BE2C (cell line): ENCODE measurements around the gene LASP1NB.

Source experiments
- DNase-seq: peaks from one replicate; pipeline ENCODE4 v3.0.0-alpha.2; 2020
- H3K27me3 ChIP-seq: fragments of 250-450 bp; sonication (Bioruptor Pico); 2 replicates; pipeline ENCODE4 v1.5.1; 2020; ENCODE audit warnings: mild to moderate bottlenecking
- H3K36me3 ChIP-seq: fragments of 250-450 bp; sonication (Bioruptor Pico); 2 replicates; pipeline ENCODE4 v1.5.1; 2020; ENCODE audit warnings: mild to moderate bottlenecking
- H3K4me1 ChIP-seq: fragments of 250-450 bp; sonication (Bioruptor Pico); 2 replicates; pipeline ENCODE4 v1.5.1; 2020
- H3K4me3 ChIP-seq: 2 replicates; pipeline ENCODE4 v1.5.1; 2011; ENCODE audit warnings: low read depth, low read length
- H3K9me3 ChIP-seq: fragments of 250-450 bp; sonication (Bioruptor Pico); 2 replicates; pipeline ENCODE4 v1.5.1; 2020
- CTCF ChIP-seq: IDR thresholded peaks from 2 replicates; pipeline ENCODE4 v1.5.1; 2012; ENCODE audit warnings: mild to moderate bottlenecking, low read depth, low read length

LASP1NB gene

GRCh38 chr17:38889745-38890409, 35.5 kb upstream of the LASP1NB start:
- no peak for TF ChIP-seq CTCF
- peaks cover 8% of the 10 kb centered on the region for H3K4me1 ChIP-seq
- H3K27me3 ChIP-seq, result no peaks in the 10 kb centered on the region
- DNase-seq, result no peak
- no peaks in the 10 kb centered on the region for H3K9me3 ChIP-seq
- no peak overlapping the region for H3K4me3 ChIP-seq
- no peaks in the 10 kb centered on the region; the same call in 1 of the 2 replicates for H3K36me3 ChIP-seq

- Histone ChIP-seq H3K9me3 (no peaks in the 10 kb centered on the region), H3K27me3 (no peaks in the 10 kb centered on the region), H3K36me3 (no peaks in the 10 kb centered on the region; the same call in 1 of the 2 replicates), H3K4me1 (peaks cover 8% of the 10 kb centered on the region), H3K4me3 (no peak overlapping the region)
- no peak for TF ChIP-seq CTCF
- DNase-seq, result no peak
These were observed 35.0 kb upstream of the LASP1NB start for GRCh38 chr17:38890410-38890746.

- no peak for TF ChIP-seq CTCF
- no peaks in the 10 kb centered on the region for H3K27me3 ChIP-seq
- H3K4me3 ChIP-seq, result no peak overlapping the region
- no peaks in the 10 kb centered on the region; the same call in 1 of the 2 replicates for H3K36me3 ChIP-seq
- DNase-seq, result no peak
- H3K4me1 ChIP-seq, result 0 out of 2 replicates have a peak, but pooled peaks cover 2% of the 10 kb centered on the region
- H3K9me3 ChIP-seq, result no peaks in the 10 kb centered on the region
These were observed 34.0 kb upstream of the LASP1NB start for GRCh38 chr17:38891441-38891840.

GRCh38 chr17:38892083-38892482, 33.3 kb upstream of the LASP1NB start:
- Histone ChIP-seq H3K27me3 (no peaks in the 10 kb centered on the region), H3K36me3 (no peaks in the 10 kb centered on the region; the same call in 1 of the 2 replicates), H3K4me3 (no peak overlapping the region), H3K4me1 (peaks cover 4% of the 10 kb centered on the region), H3K9me3 (no peaks in the 10 kb centered on the region)
- no peak for TF ChIP-seq CTCF
- DNase-seq, result no peak

GRCh38 chr17:38892620-38893019, 32.8 kb upstream of the LASP1NB start:
- H3K9me3 ChIP-seq, result no peaks in the 10 kb centered on the region
- TF ChIP-seq CTCF, result no peak
- no peaks in the 10 kb centered on the region; the same call in 1 of the 2 replicates for H3K36me3 ChIP-seq
- no peak for DNase-seq
- no peak overlapping the region for H3K4me3 ChIP-seq
- no peaks in the 10 kb centered on the region for H3K27me3 ChIP-seq
- H3K4me1 ChIP-seq, result peaks cover 10% of the 10 kb centered on the region

- no peaks in the 10 kb centered on the region for H3K9me3 ChIP-seq
- TF ChIP-seq CTCF, result no peak
- H3K36me3 ChIP-seq, result no peaks in the 10 kb centered on the region; the same call in 1 of the 2 replicates
- DNase-seq, result no peak
- no peaks in the 10 kb centered on the region for H3K27me3 ChIP-seq
- H3K4me3 ChIP-seq, result no peak overlapping the region
- peaks cover 10% of the 10 kb centered on the region for H3K4me1 ChIP-seq
These were observed 32.3 kb upstream of the LASP1NB start for GRCh38 chr17:38893113-38893512.
